MCF 10A (cell line): ENCODE data around the gene MTMR3. TPM values are rescaled to one million over a fixed set of nuclear protein-coding genes. Genes with fewer than 3 reads are reported as not detected.

Experiments used
- BruUV-seq: library from RNA; stranded (reverse); fragments of 400-500 nt; replicated peaks from 2 replicates; lab custom pipeline; 2021; lab: Mats Ljungman, UMichigan
- CTCF ChIA-PET: fragments of 300-600 bp; sonication (Branson Sonifier 250); formaldehyde crosslinking; extraction: SDS; loops from one replicate; lab custom pipeline; 2021; ENCODE audit warnings: antibody characterized with exemption, inconsistent platforms; lab: Yijun Ruan, JAX
- POLR2A ChIA-PET: fragments of 300-600, 350-650 bp; sonication (Branson Sonifier 250); formaldehyde crosslinking; extraction: SDS; loops from one replicate; lab custom pipeline; 2020; ENCODE audit warnings: antibody characterized with exemption, inconsistent platforms; lab: Yijun Ruan, JAX
- DNase-seq: peaks from one replicate; pipeline ENCODE4 v3.0.0-alpha.2; 2018; ENCODE audit not compliant: unreplicated experiment
- H3K27ac Mint-ChIP-seq: one replicate; pipeline ENCODE4 v1.8.0; 2022; ENCODE audit warnings: mild to moderate bottlenecking, low read depth, mixed read lengths; ENCODE audit not compliant: unreplicated experiment
- H3K27me3 Mint-ChIP-seq: one replicate; pipeline ENCODE4 v1.8.0; 2022; ENCODE audit warnings: mixed read lengths; ENCODE audit not compliant: insufficient read depth, unreplicated experiment
- H3K36me3 Mint-ChIP-seq: one replicate; pipeline ENCODE4 v1.8.0; 2022; ENCODE audit warnings: mild to moderate bottlenecking, moderate library complexity, mixed read lengths; ENCODE audit not compliant: insufficient read depth, unreplicated experiment
- H3K4me1 Mint-ChIP-seq: one replicate; pipeline ENCODE4 v1.8.0; 2022; ENCODE audit warnings: mixed read lengths; ENCODE audit not compliant: insufficient read depth, unreplicated experiment
- H3K4me3 Mint-ChIP-seq: one replicate; pipeline ENCODE4 v1.8.0; 2022; ENCODE audit warnings: mild to moderate bottlenecking, moderate library complexity, mixed read lengths; ENCODE audit not compliant: unreplicated experiment
- H3K9me3 Mint-ChIP-seq: one replicate; pipeline ENCODE4 v1.8.0; 2022; ENCODE audit warnings: mixed read lengths; ENCODE audit not compliant: unreplicated experiment
- CTCF ChIP-seq: fragments of 200-600 bp; IDR thresholded peaks from one replicate; pipeline ENCODE4 v1.8.0; 2022; ENCODE audit warnings: antibody characterized with exemption, mild to moderate bottlenecking; ENCODE audit not compliant: unreplicated experiment
- intact Hi-C: fragments of 100-400 bp; cut with micrococcal nuclease; formaldehyde crosslinking; loops from 2 replicates; pipeline ENCODE4 v1.14.1; 2022
- total RNA-seq: library from RNA; stranded (reverse); gene quantifications from 2 replicates; pipeline ENCODE4 v1.2.3, GENCODE V29; 2022

The MTMR3 gene
- total RNA-seq, 1 experiment from 2014 or later: 34.4 TPM

GRCh38 chr22:29964776-29965175 is 81.8 kb downstream of the MTMR3 start:
- intact Hi-C loops: no loop called here
- H3K27ac Mint-ChIP-seq: no peak overlapping the region
- ChIA-PET CTCF (no interaction called here), POLR2A (interaction anchor here (0.9 to 1.1 kb wide), 2 partner anchors 9 to 14 kb away, joined by 3 to 4 read pairs; no protein-coding TSS in a partner anchor)
- TF ChIP-seq CTCF: no peak
- DNase-seq: no peak
- peaks cover 6% of the 10 kb centered on the region for H3K4me1 Mint-ChIP-seq
- H3K27me3 Mint-ChIP-seq: no peaks in the 10 kb centered on the region
- no TSS peak for BruUV-seq
- H3K36me3 Mint-ChIP-seq: peaks cover 6% of the 10 kb centered on the region
- H3K9me3 Mint-ChIP-seq: no peaks in the 10 kb centered on the region
- no peak overlapping the region for H3K4me3 Mint-ChIP-seq

- no peak overlapping the region for H3K27ac Mint-ChIP-seq
- TF ChIP-seq CTCF: no peak
- H3K9me3 Mint-ChIP-seq: no peaks in the 10 kb centered on the region
- DNase-seq: no peak
- H3K36me3 Mint-ChIP-seq: peaks cover 17% of the 10 kb centered on the region
- intact Hi-C loops: no loop called here
- no peaks in the 10 kb centered on the region for H3K27me3 Mint-ChIP-seq
- no peak overlapping the region for H3K4me3 Mint-ChIP-seq
- H3K4me1 Mint-ChIP-seq: peaks cover 6% of the 10 kb centered on the region
- ChIA-PET CTCF (interaction anchor here (0.6 to 0.8 kb wide), 2 partner anchors 12 to 23 kb away, joined by 3 read pairs; no protein-coding TSS in a partner anchor), POLR2A (interaction anchor here (1.1 kb wide), 1 partner anchor 15 kb away, joined by 4 read pairs; no protein-coding TSS in a partner anchor)
- no TSS peak for BruUV-seq
Observed at GRCh38 chr22:29967461-29967860, 84.5 kb downstream of the MTMR3 start.

- H3K36me3 Mint-ChIP-seq: peaks cover 11% of the 10 kb centered on the region
- POLR2A ChIA-PET: interaction anchor here (1.0 kb wide), 1 partner anchor 16 kb away, joined by 4 read pairs; no protein-coding TSS in a partner anchor
- no peak for TF ChIP-seq CTCF
- H3K4me1 Mint-ChIP-seq: peaks cover 6% of the 10 kb centered on the region
- H3K9me3 Mint-ChIP-seq: no peaks in the 10 kb centered on the region
- no peak overlapping the region for H3K4me3 Mint-ChIP-seq
- BruUV-seq: no TSS peak
- no peaks in the 10 kb centered on the region for H3K27me3 Mint-ChIP-seq
- H3K27ac Mint-ChIP-seq: no peak overlapping the region
- no peak for DNase-seq
- intact Hi-C loops: no loop called here
- CTCF ChIA-PET: no interaction called here
Observed at GRCh38 chr22:29971607-29972006, 88.6 kb downstream of the MTMR3 start.

GRCh38 chr22:29972121-29972520 is 89.1 kb downstream of the MTMR3 start:
- H3K27ac Mint-ChIP-seq: no peak overlapping the region
- no peaks in the 10 kb centered on the region for H3K9me3 Mint-ChIP-seq
- ChIA-PET POLR2A (no interaction called here), CTCF (no interaction called here)
- H3K4me3 Mint-ChIP-seq: no peak overlapping the region
- intact Hi-C loops: no loop called here
- H3K4me1 Mint-ChIP-seq: peaks cover 6% of the 10 kb centered on the region
- no TSS peak for BruUV-seq
- TF ChIP-seq CTCF: no peak
- H3K27me3 Mint-ChIP-seq: no peaks in the 10 kb centered on the region
- peaks cover 11% of the 10 kb centered on the region for H3K36me3 Mint-ChIP-seq
- no peak for DNase-seq
